Measurements from ENCODE around the gene GMPPA. TPM values are rescaled to one million over a fixed set of nuclear protein-coding genes. Genes with fewer than 3 reads are reported as not detected.

The GMPPA gene
- total RNA-seq, 1 donor from 2014 or later = 25.3 TPM

GRCh38 chr2:219524817-219525216, 26.1 kb downstream of the GMPPA start:
- no peaks in the 10 kb centered on the region for H3K36me3 ChIP-seq
- DNase-seq = no peak
- H3K27me3 ChIP-seq = peaks cover 96% of the 10 kb centered on the region
- TF ChIP-seq CTCF (IDR thresholded peaks at IDR 0.05) = no peak
- H3K27ac ChIP-seq = no peak overlapping the region
- intact Hi-C loops (cut with DNase I) = loop anchor here (10.0 kb wide), 1 partner anchor 120 kb away; no protein-coding TSS in a partner anchor
- no peaks in the 10 kb centered on the region for H3K9me3 ChIP-seq
- ATAC-seq = no peak
- H3K4me3 ChIP-seq = no peak overlapping the region
- H3K4me1 ChIP-seq = peaks cover 10% of the 10 kb centered on the region

GRCh38 chr2:219525533-219526232, 27.0 kb downstream of the GMPPA start:
- intact Hi-C loops (cut with DNase I) = loop anchor here (10.0 kb wide), 1 partner anchor 121 kb away; no protein-coding TSS in a partner anchor

GRCh38 chr2:219526320-219527075, 27.8 kb downstream of the GMPPA start:
- DNase-seq (no peak), ATAC-seq (no peak)
- H3K4me1 ChIP-seq = peaks cover 10% of the 10 kb centered on the region
- H3K27ac ChIP-seq = no peak overlapping the region
- H3K4me3 ChIP-seq = no peak overlapping the region
- intact Hi-C loops (cut with DNase I) = loop anchor here (10.0 kb wide), 1 partner anchor 122 kb away; no protein-coding TSS in a partner anchor
- H3K36me3 ChIP-seq = no peaks in the 10 kb centered on the region
- TF ChIP-seq CTCF (IDR thresholded peaks at IDR 0.05) = no peak
- H3K27me3 ChIP-seq = peaks cover 83% of the 10 kb centered on the region
- no peaks in the 10 kb centered on the region for H3K9me3 ChIP-seq

More at GRCh38 chr2:219525533-219526232, 27.0 kb downstream of the GMPPA start:
- Histone ChIP-seq H3K4me1 (peaks cover 10% of the 10 kb centered on the region), H3K27ac (no peak overlapping the region), H3K27me3 (peaks cover 91% of the 10 kb centered on the region), H3K4me3 (no peak overlapping the region), H3K9me3 (no peaks in the 10 kb centered on the region), H3K36me3 (no peaks in the 10 kb centered on the region)
- DNase-seq = no peak
- no peak for ATAC-seq
- TF ChIP-seq CTCF (IDR thresholded peaks at IDR 0.05) = no peak

- intact Hi-C loops (cut with DNase I) = loop anchor here (10.0 kb wide), 1 partner anchor 122 kb away; no protein-coding TSS in a partner anchor
- peaks cover 82% of the 10 kb centered on the region for H3K27me3 ChIP-seq
- ATAC-seq = peak; percentile 46
Measured at GRCh38 chr2:219527076-219527394, 28.3 kb downstream of the GMPPA start.

GRCh38 chr2:219527472-219527871, 28.8 kb downstream of the GMPPA start:
- Histone ChIP-seq H3K27me3 (peaks cover 82% of the 10 kb centered on the region), H3K4me3 (no peak overlapping the region), H3K27ac (no peak overlapping the region), H3K4me1 (peaks cover 8% of the 10 kb centered on the region), H3K9me3 (no peaks in the 10 kb centered on the region), H3K36me3 (no peaks in the 10 kb centered on the region)
- DNase-seq (no peak), ATAC-seq (no peak)
- intact Hi-C loops (cut with DNase I) = loop anchor here (10.0 kb wide), 1 partner anchor 123 kb away; no protein-coding TSS in a partner anchor
- TF ChIP-seq CTCF (IDR thresholded peaks at IDR 0.05) = no peak

More at GRCh38 chr2:219527076-219527394, 28.3 kb downstream of the GMPPA start:
- Histone ChIP-seq H3K27ac (no peak overlapping the region), H3K36me3 (no peaks in the 10 kb centered on the region), H3K9me3 (no peaks in the 10 kb centered on the region), H3K4me1 (peaks cover 10% of the 10 kb centered on the region), H3K4me3 (no peak overlapping the region)
- DNase-seq = no peak
- no peak for TF ChIP-seq CTCF (IDR thresholded peaks at IDR 0.05)

All from upper lobe of right lung (tissue), 1 donor.